Liver (tissue), 9 donors: ENCODE measurements around the gene DIPK1C. TPM values are rescaled to one million over a fixed set of nuclear protein-coding genes. Genes with fewer than 3 reads are reported as not detected.

ENCODE experiments used
- DNase-seq: peaks from one replicate; pipeline ENCODE4 v3.0.0-alpha.2; 2017; ENCODE audit warnings: low spot score
- H3K27ac ChIP-seq, 2 donors: one replicate each; pipeline ENCODE4 v1.7.0; 2013; ENCODE audit warnings: inconsistent platforms in 2 of 2, low read length in 2 of 2, control low read depth in 1 of 2, low read depth in 1 of 2, mild to moderate bottlenecking in 1 of 2
- H3K27me3 ChIP-seq, 4 donors: one replicate each; pipeline versions ENCODE4 v1.6.1 to v1.7.0; 2013; ENCODE audit warnings: low read length in 3 of 4, inconsistent platforms in 1 of 4, mild to moderate bottlenecking in 1 of 4, moderate library complexity in 1 of 4; ENCODE audit not compliant: control insufficient read depth in 4 of 4, insufficient read depth in 4 of 4
- H3K36me3 ChIP-seq, 4 donors: one replicate each; pipeline versions ENCODE4 v1.6.1 to v1.7.0; 2013; ENCODE audit warnings: low read length in 3 of 4, mild to moderate bottlenecking in 3 of 4, low read depth in 1 of 4, moderate library complexity in 1 of 4; ENCODE audit not compliant: control insufficient read depth in 4 of 4, insufficient read depth in 3 of 4
- H3K4me1 ChIP-seq, 4 donors: one replicate each; pipeline versions ENCODE4 v1.6.1 to v1.7.0; 2013; ENCODE audit warnings: low read length in 3 of 4, mild to moderate bottlenecking in 3 of 4, moderate library complexity in 1 of 4; ENCODE audit not compliant: control insufficient read depth in 4 of 4, insufficient read depth in 4 of 4
- H3K4me3 ChIP-seq, 3 donors: one replicate each; pipeline versions ENCODE4 v1.6.1 to v1.7.0; 2013; ENCODE audit warnings: low read length in 3 of 3, control low read depth in 1 of 3, low read depth in 1 of 3, mild to moderate bottlenecking in 1 of 3
- H3K9ac ChIP-seq, 2 donors: one replicate each; pipeline ENCODE4 v1.7.0; 2013; ENCODE audit warnings: low read length in 2 of 2, mild to moderate bottlenecking in 2 of 2, moderate library complexity in 2 of 2, control low read depth in 1 of 2, low read depth in 1 of 2
- H3K9me3 ChIP-seq, 4 donors: one replicate each; pipeline versions ENCODE4 v1.6.1 to v1.7.0; 2013; ENCODE audit warnings: low read length in 3 of 4; ENCODE audit not compliant: control insufficient read depth in 4 of 4
- ATF3 ChIP-seq: IDR thresholded peaks from 2 replicates; pipeline ENCODE4 v1.6.1; 2016; ENCODE audit warnings: antibody characterized with exemption
- CTCF ChIP-seq: fragments of 150-350 bp; IDR thresholded peaks from 2 replicates; pipeline ENCODE4 v1.5.1; 2017; ENCODE audit warnings: improper control_type of control experiment, low read depth, low read length; ENCODE audit not compliant: missing input control
- EGR1 ChIP-seq, 2 donors: IDR thresholded peaks; 2 replicates each; pipeline ENCODE4 v1.6.1; 2016 to 2018; ENCODE audit warnings: antibody characterized with exemption in 2 of 2, low read depth in 2 of 2
- FOXA1 ChIP-seq: IDR thresholded peaks from 2 replicates; pipeline ENCODE4 v1.6.1; 2016; ENCODE audit warnings: antibody characterized with exemption
- FOXA2 ChIP-seq: IDR thresholded peaks from 2 replicates; pipeline ENCODE4 v1.6.1; 2016; ENCODE audit warnings: antibody characterized with exemption
- GABPA ChIP-seq, 2 donors: IDR thresholded peaks in 1 of 2; conservative IDR thresholded peaks in 1 of 2; 2 replicates each; pipeline ENCODE4 v1.6.1; 2016; ENCODE audit warnings: antibody characterized with exemption in 2 of 2, mild to moderate bottlenecking in 1 of 2, moderate library complexity in 1 of 2
- HNF4A ChIP-seq, 2 donors: conservative IDR thresholded peaks; 2 replicates each; pipeline ENCODE4 v1.6.1; 2016; ENCODE audit warnings: antibody characterized with exemption in 2 of 2, mild to moderate bottlenecking in 2 of 2
- HNF4G ChIP-seq: IDR thresholded peaks from 2 replicates; pipeline ENCODE4 v1.6.1; 2016; ENCODE audit warnings: antibody characterized with exemption
- JUND ChIP-seq, 2 donors: IDR thresholded peaks; 2 replicates each; pipeline ENCODE4 v1.6.1; 2016; ENCODE audit warnings: antibody characterized with exemption in 2 of 2
- MAX ChIP-seq: IDR thresholded peaks from 2 replicates; pipeline ENCODE4 v1.6.1; 2016; ENCODE audit warnings: antibody characterized with exemption
- NR2F2 ChIP-seq: IDR thresholded peaks from 2 replicates; pipeline ENCODE4 v1.6.1; 2016; ENCODE audit warnings: antibody characterized with exemption
- RAD21 ChIP-seq, 2 donors: IDR thresholded peaks; 2 replicates each; pipeline ENCODE4 v1.6.1; 2016; ENCODE audit warnings: antibody characterized with exemption in 2 of 2, mild to moderate bottlenecking in 2 of 2
- REST ChIP-seq: IDR thresholded peaks from 2 replicates; pipeline ENCODE4 v1.6.1; 2016; ENCODE audit warnings: antibody characterized with exemption, mild to moderate bottlenecking
- RXRA ChIP-seq, 2 donors: IDR thresholded peaks; 2 replicates each; pipeline ENCODE4 v1.6.1; 2017 to 2018; ENCODE audit warnings: antibody characterized with exemption in 2 of 2, mild to moderate bottlenecking in 1 of 2
- SP1 ChIP-seq: IDR thresholded peaks from 2 replicates; pipeline ENCODE4 v1.6.1; 2018; ENCODE audit warnings: antibody characterized with exemption, mild to moderate bottlenecking
- TAF1 ChIP-seq: conservative IDR thresholded peaks from 2 replicates; pipeline ENCODE4 v1.6.1; 2016; ENCODE audit warnings: antibody characterized with exemption, mild to moderate bottlenecking
- YY1 ChIP-seq: IDR thresholded peaks from 2 replicates; pipeline ENCODE4 v1.6.1; 2016; ENCODE audit warnings: antibody characterized with exemption, mild to moderate bottlenecking
- ZBTB33 ChIP-seq: IDR thresholded peaks from 2 replicates; pipeline ENCODE4 v1.6.1; 2016; ENCODE audit warnings: antibody characterized with exemption
- WGBS: extraction: QIAGEN DNeasy Blood & Tissue Kit; methylation state at CpG from one replicate; pipeline ENCODE4 v1.1.7; 2013; 5-methylcytosine and 5-hydroxymethylcytosine counted together
- polyA plus RNA-seq, 2 donors: library from polyadenylated mRNA; stranded (reverse) in 1 of 2; unstranded in 1 of 2; fragments of 200-250 nt in 1 of 2; fragments of >200 nt in 1 of 2; fragmentation: Nextera tagmentation in 1 of 2; extraction: Ambion mirVana in 1 of 2; gene quantifications; one replicate each; pipeline versions ENCODE4 v1.2.1 to v1.2.3, GENCODE V29; 2013 to 2015
- total RNA-seq, 2 donors: library from RNA; depleted of rRNA; stranded (reverse); fragments of >200 nt; gene quantifications; one replicate each; pipeline ENCODE4 v1.2.3, GENCODE V29; 2014
- donor health status: healthy.
- donor health status: healthy.
- donor health status: healthy.
- donor health status: healthy.
- donor health status: healthy.

DIPK1C gene
- total and polyA plus RNA-seq, 4 donors: 0.06 to 0.19 (median 0.08) TPM; not detected in 1

GRCh38 chr18:74411475-74411874, 45.6 kb downstream of the DIPK1C start:
- no peak for TF ChIP-seq RAD21 (IDR thresholded peaks at IDR 0.05)
- no peak for TF ChIP-seq TAF1
- no peak for TF ChIP-seq FOXA2
- no peak for TF ChIP-seq REST
- TF ChIP-seq JUND (IDR thresholded peaks at IDR 0.05): no peak
- TF ChIP-seq HNF4G: no peak
- no peak for TF ChIP-seq FOXA1
- no peak for TF ChIP-seq MAX
- TF ChIP-seq ZBTB33: no peak
- no peak for TF ChIP-seq YY1
- TF ChIP-seq NR2F2: no peak
- TF ChIP-seq RXRA (IDR thresholded peaks at IDR 0.05): no peak
- no peak for TF ChIP-seq SP1
- TF ChIP-seq ATF3: no peak
- no peak for TF ChIP-seq EGR1 (IDR thresholded peaks at IDR 0.05; ENCODE audit: low read depth in 2 of 2)
- no peak for TF ChIP-seq HNF4A (conservative IDR thresholded peaks at IDR 0.05)
- TF ChIP-seq GABPA (IDR thresholded peaks at IDR 0.05 in 1 of 2, conservative IDR thresholded peaks at IDR 0.05 in 1 of 2): no peak
- 84% methylated on average over 9 of the region's 9 CpGs for WGBS
- H3K27ac ChIP-seq: no peak overlapping the region
- H3K4me1 ChIP-seq: no peaks in the 10 kb centered on the region
- no peak for DNase-seq
- no peaks in the 10 kb centered on the region for H3K9me3 ChIP-seq
- H3K4me3 ChIP-seq: no peak overlapping the region
- H3K27me3 ChIP-seq: no peaks in the 10 kb centered on the region
- H3K9ac ChIP-seq: no peak overlapping the region
- no peaks in the 10 kb centered on the region for H3K36me3 ChIP-seq

GRCh38 chr18:74410441-74410992, 46.6 kb downstream of the DIPK1C start:
- no peaks in the 10 kb centered on the region for H3K9me3 ChIP-seq
- TF ChIP-seq EGR1 (IDR thresholded peaks at IDR 0.05; ENCODE audit: low read depth in 2 of 2): no peak
- no peak for TF ChIP-seq ATF3
- no peak for TF ChIP-seq REST
- TF ChIP-seq MAX: no peak
- TF ChIP-seq RAD21 (IDR thresholded peaks at IDR 0.05): no peak
- TF ChIP-seq NR2F2: no peak
- no peak for TF ChIP-seq CTCF
- TF ChIP-seq HNF4G: no peak
- no peak for TF ChIP-seq FOXA1
- TF ChIP-seq GABPA (IDR thresholded peaks at IDR 0.05 in 1 of 2, conservative IDR thresholded peaks at IDR 0.05 in 1 of 2): no peak
- TF ChIP-seq SP1: no peak
- TF ChIP-seq YY1: no peak
- WGBS: 83% methylated on average over 8 of the region's 8 CpGs
- H3K27me3 ChIP-seq: no peaks in the 10 kb centered on the region
- H3K4me3 ChIP-seq: no peak overlapping the region
- H3K9ac ChIP-seq: no peak overlapping the region
- H3K4me1 ChIP-seq: no peaks in the 10 kb centered on the region
- no peaks in the 10 kb centered on the region for H3K36me3 ChIP-seq
- no peak overlapping the region for H3K27ac ChIP-seq
- DNase-seq: no peak
